HFF-Myc (cell line): ENCODE results near the gene ADRA2B.

Experiments used
- DNase-seq: peaks from one replicate; pipeline ENCODE4 v3.0.0-alpha.2; 2011; ENCODE audit warnings: low read depth; ENCODE audit errors: extremely low read depth
- H3K4me3 ChIP-seq: replicated peaks from 2 replicates; pipeline ENCODE4 v1.5.1; 2011; ENCODE audit warnings: low read depth, mild to moderate bottlenecking, control low read depth, low read length
- TF ChIP-seq, protein P1 (sequence below): IDR thresholded peaks from 2 replicates; pipeline ENCODE4 v1.5.1; 2012; ENCODE audit warnings: mild to moderate bottlenecking, low read depth, low read length, control low read depth; ENCODE audit errors: missing control alignments

ADRA2B gene

DNA sequence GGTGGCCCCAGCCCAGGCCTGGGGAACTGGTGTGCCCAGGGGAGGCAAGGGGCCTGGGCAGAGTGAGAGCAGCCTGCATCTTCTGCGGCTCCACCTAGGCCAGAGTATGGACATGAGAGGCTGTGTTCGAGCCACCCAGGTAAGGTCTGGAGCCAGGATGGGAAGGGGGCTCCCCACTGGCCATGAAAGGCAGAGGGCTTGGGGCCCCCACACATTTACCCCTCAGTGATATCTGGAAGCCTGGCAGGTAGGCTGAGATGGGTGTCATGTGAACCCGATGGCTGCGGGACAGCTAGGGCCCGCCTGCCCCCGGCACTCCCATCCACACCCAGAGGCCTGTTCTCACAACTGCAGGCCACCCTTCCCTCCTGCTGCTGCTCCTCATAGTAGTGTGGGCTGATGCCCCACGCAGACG is 13.2 kb downstream of the ADRA2B start:
- DNase-seq, result no peak
- H3K4me3 ChIP-seq, result no peak overlapping the region
- TF ChIP-seq, protein P1, sequence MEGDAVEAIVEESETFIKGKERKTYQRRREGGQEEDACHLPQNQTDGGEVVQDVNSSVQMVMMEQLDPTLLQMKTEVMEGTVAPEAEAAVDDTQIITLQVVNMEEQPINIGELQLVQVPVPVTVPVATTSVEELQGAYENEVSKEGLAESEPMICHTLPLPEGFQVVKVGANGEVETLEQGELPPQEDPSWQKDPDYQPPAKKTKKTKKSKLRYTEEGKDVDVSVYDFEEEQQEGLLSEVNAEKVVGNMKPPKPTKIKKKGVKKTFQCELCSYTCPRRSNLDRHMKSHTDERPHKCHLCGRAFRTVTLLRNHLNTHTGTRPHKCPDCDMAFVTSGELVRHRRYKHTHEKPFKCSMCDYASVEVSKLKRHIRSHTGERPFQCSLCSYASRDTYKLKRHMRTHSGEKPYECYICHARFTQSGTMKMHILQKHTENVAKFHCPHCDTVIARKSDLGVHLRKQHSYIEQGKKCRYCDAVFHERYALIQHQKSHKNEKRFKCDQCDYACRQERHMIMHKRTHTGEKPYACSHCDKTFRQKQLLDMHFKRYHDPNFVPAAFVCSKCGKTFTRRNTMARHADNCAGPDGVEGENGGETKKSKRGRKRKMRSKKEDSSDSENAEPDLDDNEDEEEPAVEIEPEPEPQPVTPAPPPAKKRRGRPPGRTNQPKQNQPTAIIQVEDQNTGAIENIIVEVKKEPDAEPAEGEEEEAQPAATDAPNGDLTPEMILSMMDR, result no peak

GRCh38 chr2:96102596-96103186 is 13.7 kb downstream of the ADRA2B start:
- TF ChIP-seq, protein P1, result no peak
- H3K4me3 ChIP-seq, result no peak overlapping the region
- no peak for DNase-seq

- H3K4me3 ChIP-seq, result no peak overlapping the region
- TF ChIP-seq, protein P1, result no peak
- DNase-seq, result no peak
These were observed 15.5 kb downstream of the ADRA2B start for GRCh38 chr2:96100893-96101304.

GRCh38 chr2:96099861-96100798 is 16.2 kb downstream of the ADRA2B start:
- H3K4me3 ChIP-seq, result no peak overlapping the region
- TF ChIP-seq, protein P1, result no peak
- DNase-seq, result no peak

GRCh38 chr2:96098900-96099590 is 17.3 kb downstream of the ADRA2B start:
- H3K4me3 ChIP-seq, result no peak overlapping the region
- no peak for DNase-seq
- TF ChIP-seq, protein P1, result no peak

- TF ChIP-seq, protein P1, result no peak
- no peak for DNase-seq
- no peak overlapping the region for H3K4me3 ChIP-seq
These were observed 18.2 kb downstream of the ADRA2B start for GRCh38 chr2:96097951-96098823.
